IMR-90 (cell line): ENCODE measurements around the gene TMEM9.

Source experiments
- POLR2A ChIP-seq: IDR thresholded peaks from 2 replicates; pipeline ENCODE4 v1.6.1; 2012; ENCODE audit warnings: mild to moderate bottlenecking, low read depth, low read length
- TF ChIP-seq, protein P1 (sequence below): conservative IDR thresholded peaks from 2 replicates; pipeline ENCODE4 v1.5.1; 2012; ENCODE audit warnings: mild to moderate bottlenecking, low read depth, low read length, improper control_type of control experiment

DNA sequence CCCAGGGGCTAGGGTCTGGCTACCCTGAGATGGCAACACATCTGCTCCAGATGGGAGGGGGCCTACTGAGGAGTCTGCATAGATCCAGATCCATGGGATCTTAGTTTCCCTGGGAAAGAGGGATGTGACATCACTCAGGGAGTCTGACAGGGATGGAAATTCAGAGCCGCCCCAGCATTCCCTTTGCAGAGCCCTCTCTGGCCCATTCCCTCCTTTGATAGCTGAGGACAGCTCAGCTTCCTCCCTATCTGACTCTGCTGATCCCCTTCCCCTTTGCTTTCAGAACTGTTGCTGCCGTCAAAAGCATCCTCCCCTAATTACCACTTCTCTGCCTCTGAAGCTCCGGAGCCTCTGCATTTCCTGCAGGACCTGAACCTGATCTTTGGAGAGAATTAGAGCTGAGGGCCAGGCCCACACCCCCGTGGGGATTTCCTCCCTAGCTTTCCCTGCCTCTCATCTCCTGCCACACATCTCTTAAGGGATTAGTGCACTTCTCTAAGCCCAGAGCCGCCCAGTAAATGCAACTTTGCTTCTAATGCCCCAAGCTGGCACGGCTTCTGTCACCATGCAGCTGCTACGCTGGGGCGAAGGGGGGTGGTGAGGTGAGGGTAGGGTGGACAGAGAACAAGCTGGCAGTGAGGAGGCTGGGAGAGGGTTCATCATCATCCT, 17.8 kb downstream of the TMEM9 start:
- TF ChIP-seq, protein P1, sequence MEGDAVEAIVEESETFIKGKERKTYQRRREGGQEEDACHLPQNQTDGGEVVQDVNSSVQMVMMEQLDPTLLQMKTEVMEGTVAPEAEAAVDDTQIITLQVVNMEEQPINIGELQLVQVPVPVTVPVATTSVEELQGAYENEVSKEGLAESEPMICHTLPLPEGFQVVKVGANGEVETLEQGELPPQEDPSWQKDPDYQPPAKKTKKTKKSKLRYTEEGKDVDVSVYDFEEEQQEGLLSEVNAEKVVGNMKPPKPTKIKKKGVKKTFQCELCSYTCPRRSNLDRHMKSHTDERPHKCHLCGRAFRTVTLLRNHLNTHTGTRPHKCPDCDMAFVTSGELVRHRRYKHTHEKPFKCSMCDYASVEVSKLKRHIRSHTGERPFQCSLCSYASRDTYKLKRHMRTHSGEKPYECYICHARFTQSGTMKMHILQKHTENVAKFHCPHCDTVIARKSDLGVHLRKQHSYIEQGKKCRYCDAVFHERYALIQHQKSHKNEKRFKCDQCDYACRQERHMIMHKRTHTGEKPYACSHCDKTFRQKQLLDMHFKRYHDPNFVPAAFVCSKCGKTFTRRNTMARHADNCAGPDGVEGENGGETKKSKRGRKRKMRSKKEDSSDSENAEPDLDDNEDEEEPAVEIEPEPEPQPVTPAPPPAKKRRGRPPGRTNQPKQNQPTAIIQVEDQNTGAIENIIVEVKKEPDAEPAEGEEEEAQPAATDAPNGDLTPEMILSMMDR = no peak
- TF ChIP-seq POLR2A = no peak
